COR-L47 (cell line): ENCODE data around the gene IKBIP.
"Not testable (repeated sequence)": the region's sequence is repeated elsewhere in the genome, so short reads cannot be mapped to it uniquely, and the experiment has no call there.

Experiments
- DNase-seq: peaks from one replicate; lab custom pipeline; 2025; lab: John Stamatoyannopoulos, UW

The IKBIP gene

GRCh38 chr12:98635657-98636323 lies 8.8 kb downstream of the IKBIP start:
- no peak for DNase-seq

- no peak for DNase-seq
Measured at GRCh38 chr12:98618952-98619351, 25.6 kb downstream of the IKBIP start.

- no peak for DNase-seq
Measured at GRCh38 chr12:98612696-98613334, 31.8 kb downstream of the IKBIP start.

GRCh38 chr12:98610596-98610995 lies 34.0 kb downstream of the IKBIP start:
- no peak for DNase-seq

GRCh38 chr12:98606359-98606988 lies 38.1 kb downstream of the IKBIP start:
- no peak for DNase-seq

GRCh38 chr12:98601924-98602323 lies 42.7 kb downstream of the IKBIP start:
- no peak for DNase-seq

GRCh38 chr12:98597313-98597712 lies 47.3 kb downstream of the IKBIP start:
- not testable (repeated sequence) for DNase-seq

- no peak for DNase-seq
Measured at GRCh38 chr12:98595243-98595988, 49.2 kb downstream of the IKBIP start.

- DNase-seq: peak; percentile 2
Measured at GRCh38 chr12:98594050-98594835, 50.3 kb downstream of the IKBIP start.

- peak; percentile 98 for DNase-seq
Measured at GRCh38 chr12:98593351-98594049, 51.1 kb downstream of the IKBIP start, which contains the start of gene SLC25A3. Gene SLC25A3 (plus strand): TSS chr12:98593686. CDS start chr12:98593979, 293 bp downstream.

GRCh38 chr12:98592825-98593322 lies 51.7 kb downstream of the IKBIP start:
- DNase-seq: no peak

GRCh38 chr12:98591209-98591608 lies 53.4 kb downstream of the IKBIP start:
- no peak for DNase-seq

GRCh38 chr12:98587084-98587483 lies 57.5 kb downstream of the IKBIP start:
- DNase-seq: no peak

- no peak for DNase-seq
Measured at GRCh38 chr12:98582093-98582492, 62.5 kb downstream of the IKBIP start.

GRCh38 chr12:98581101-98581500 lies 63.5 kb downstream of the IKBIP start:
- no peak for DNase-seq

GRCh38 chr12:98580695-98581094 lies 63.9 kb downstream of the IKBIP start:
- no peak for DNase-seq

GRCh38 chr12:98579835-98580234 lies 64.8 kb downstream of the IKBIP start:
- no peak for DNase-seq

- no peak for DNase-seq
Measured at GRCh38 chr12:98579347-98579746, 65.2 kb downstream of the IKBIP start.

- DNase-seq: no peak
Measured at GRCh38 chr12:98578821-98579220, 65.8 kb downstream of the IKBIP start.

- no peak for DNase-seq
Measured at GRCh38 chr12:98578392-98578791, 66.2 kb downstream of the IKBIP start.

- DNase-seq: not testable (repeated sequence)
Measured at GRCh38 chr12:98576795-98577194, 67.8 kb downstream of the IKBIP start.
